Measurements from ENCODE around the gene SLC16A3.

DNA sequence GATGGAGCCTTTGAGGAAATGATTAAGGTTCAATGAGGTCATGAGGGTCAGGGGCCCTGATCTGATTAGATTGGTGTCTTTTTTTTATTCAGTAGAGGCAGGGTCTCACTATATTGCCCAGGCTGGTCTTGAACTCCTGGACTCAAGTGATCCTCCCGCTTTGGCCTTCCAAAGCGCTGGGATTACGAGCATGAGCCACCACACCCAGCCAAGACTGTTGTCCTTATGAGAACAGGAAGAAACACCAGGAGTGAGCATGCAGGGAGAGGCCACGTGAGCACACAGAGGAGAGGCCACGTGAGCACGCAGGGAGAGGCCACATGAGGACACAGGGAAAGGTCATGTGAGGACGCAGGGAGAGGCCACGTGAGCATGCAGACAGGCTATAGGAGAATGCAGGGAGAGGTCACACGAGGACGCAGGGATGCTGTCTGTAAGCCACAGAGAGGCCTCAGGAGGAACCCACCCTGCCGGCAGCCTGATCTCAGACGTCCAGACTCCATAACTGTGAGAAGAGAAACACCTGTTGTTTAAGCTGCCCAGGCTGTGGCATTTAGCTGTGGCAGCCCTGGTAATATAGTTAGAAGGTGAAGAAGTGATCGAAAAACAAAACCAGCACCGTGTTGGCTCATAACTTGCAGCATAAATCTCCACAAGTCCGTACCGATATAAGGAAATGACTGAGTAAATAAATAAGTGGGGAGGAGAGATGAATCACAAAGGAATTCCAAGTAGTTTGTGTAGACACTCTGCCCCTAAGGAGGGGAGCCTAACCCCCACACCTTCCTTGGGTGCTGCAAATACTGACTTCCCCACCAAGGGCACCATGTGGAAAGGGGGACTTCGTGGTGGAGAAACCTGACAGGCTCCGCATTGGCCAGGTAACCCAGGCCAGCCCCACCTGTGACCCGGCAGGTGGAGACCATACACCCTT lies 59.3 kb downstream of the SLC16A3 start:
- TF ChIP-seq, protein P1, sequence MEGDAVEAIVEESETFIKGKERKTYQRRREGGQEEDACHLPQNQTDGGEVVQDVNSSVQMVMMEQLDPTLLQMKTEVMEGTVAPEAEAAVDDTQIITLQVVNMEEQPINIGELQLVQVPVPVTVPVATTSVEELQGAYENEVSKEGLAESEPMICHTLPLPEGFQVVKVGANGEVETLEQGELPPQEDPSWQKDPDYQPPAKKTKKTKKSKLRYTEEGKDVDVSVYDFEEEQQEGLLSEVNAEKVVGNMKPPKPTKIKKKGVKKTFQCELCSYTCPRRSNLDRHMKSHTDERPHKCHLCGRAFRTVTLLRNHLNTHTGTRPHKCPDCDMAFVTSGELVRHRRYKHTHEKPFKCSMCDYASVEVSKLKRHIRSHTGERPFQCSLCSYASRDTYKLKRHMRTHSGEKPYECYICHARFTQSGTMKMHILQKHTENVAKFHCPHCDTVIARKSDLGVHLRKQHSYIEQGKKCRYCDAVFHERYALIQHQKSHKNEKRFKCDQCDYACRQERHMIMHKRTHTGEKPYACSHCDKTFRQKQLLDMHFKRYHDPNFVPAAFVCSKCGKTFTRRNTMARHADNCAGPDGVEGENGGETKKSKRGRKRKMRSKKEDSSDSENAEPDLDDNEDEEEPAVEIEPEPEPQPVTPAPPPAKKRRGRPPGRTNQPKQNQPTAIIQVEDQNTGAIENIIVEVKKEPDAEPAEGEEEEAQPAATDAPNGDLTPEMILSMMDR (optimal IDR thresholded peaks at IDR 0.05 in 1 of 3, IDR thresholded peaks at IDR 0.05 in 1 of 3, conservative IDR thresholded peaks at IDR 0.05 in 1 of 3; ENCODE audit: extremely low read depth in 1 of 3, insufficient read depth in 2 of 3, low read length in 3 of 3) = no peak
- no peak for TF ChIP-seq EZH2 (IDR thresholded peaks at IDR 0.05; ENCODE audit: low read length)

Measured in keratinocyte (primary cell).